Esophagus muscularis mucosa (tissue), 4 donors: ENCODE data around the gene RAB25. TPM values are rescaled to one million over a fixed set of nuclear protein-coding genes. Genes with fewer than 3 reads are reported as not detected.

Experiments used
- DNase-seq: peaks from one replicate; pipeline ENCODE4 v3.0.0-alpha.2; 2017; ENCODE audit errors: extremely low spot score
- H3K27ac ChIP-seq, 4 donors: fragments of 200-600 bp; sonication (generic); replicated peaks in 1 of 4; 1 replicate in 3 of 4; 2 replicates in 1 of 4; pipeline ENCODE4 v1.5.1; 2016 to 2019; ENCODE audit warnings: mild to moderate bottlenecking in 1 of 4
- H3K27me3 ChIP-seq, 4 donors: fragments of 200-600 bp; sonication (generic); one replicate each; pipeline versions ENCODE4 v1.5.1 to v1.6.0; 2016 to 2019
- H3K36me3 ChIP-seq, 4 donors: fragments of 200-600 bp; sonication (generic); one replicate each; pipeline ENCODE4 v1.5.1; 2016 to 2019
- H3K4me1 ChIP-seq, 4 donors: fragments of 200-600 bp; sonication (generic); one replicate each; pipeline ENCODE4 v1.5.1; 2016 to 2019
- H3K4me3 ChIP-seq, 4 donors: fragments of 200-600 bp; sonication (generic); 1 replicate in 2 of 4; 2 replicates in 2 of 4; pipeline ENCODE4 v1.5.1; 2016 to 2019; ENCODE audit warnings: mild to moderate bottlenecking in 4 of 4, moderate library complexity in 1 of 4
- H3K9me3 ChIP-seq, 4 donors: fragments of 200-600 bp; sonication (generic); 1 replicate in 3 of 4; 2 replicates in 1 of 4; pipeline ENCODE4 v1.5.1; 2016 to 2019
- CTCF ChIP-seq, 3 experiments: fragments of 200-600 bp in 2 of 3; fragments of 450-650 bp in 1 of 3; sonication (generic) in 2 of 3; IDR thresholded peaks; one replicate each; pipeline ENCODE4 v1.5.1; 2017 to 2019; ENCODE audit warnings: antibody characterized with exemption in 3 of 3, mild to moderate bottlenecking in 2 of 3, moderate library complexity in 1 of 3
- EP300 ChIP-seq: sonication (generic); formaldehyde crosslinking; IDR thresholded peaks from one replicate; pipeline ENCODE4 v1.6.1; 2017; ENCODE audit warnings: antibody characterized with exemption
- POLR2A ChIP-seq: fragments of 450-650 bp; IDR thresholded peaks from one replicate; pipeline ENCODE4 v1.6.1; 2017; ENCODE audit warnings: antibody characterized with exemption, moderate library complexity, mild to moderate bottlenecking, low read depth
- POLR2AphosphoS5 ChIP-seq, 2 donors: sonication (generic); formaldehyde crosslinking; IDR thresholded peaks; one replicate each; pipeline ENCODE4 v1.6.1; 2017; ENCODE audit warnings: antibody characterized with exemption in 2 of 2
- WGBS: methylation state at CpG from one replicate; pipeline ENCODE4 v1.1.5; 2018; 5-methylcytosine and 5-hydroxymethylcytosine counted together
- intact Hi-C: fragments of 100-400 bp; cut with DNase I; formaldehyde crosslinking; loops from one replicate; pipeline ENCODE4 v1.15.1; 2023
- total RNA-seq, 4 donors: library from RNA; depleted of rRNA; stranded (reverse); fragments of >200 nt; gene quantifications; one replicate each; pipeline versions ENCODE4 v1.1.0 to v1.2.1, GENCODE V29; 2016

Gene RAB25
- total RNA-seq, 4 donors from 2014 or later = not detected

- Histone ChIP-seq H3K4me1 (peaks cover 13 to 23% (median 16%) of the 10 kb centered on the region in 4 donors), H3K4me3 (no peak overlapping the region), H3K36me3 (no peaks in the 10 kb centered on the region), H3K9me3 (no peaks in the 10 kb centered on the region), H3K27me3 (no peaks in the 10 kb centered on the region), H3K27ac (peak overlapping the region in 1 of 4 donors; percentile 26)
- DNase-seq = no peak
- 72% methylated on average over 4 of the region's 6 CpGs for WGBS
- no peak for TF ChIP-seq POLR2A
- no peak for TF ChIP-seq POLR2AphosphoS5 (IDR thresholded peaks at IDR 0.05)
- no peak for TF ChIP-seq CTCF (IDR thresholded peaks at IDR 0.05)
- TF ChIP-seq EP300 = no peak
- intact Hi-C loops = loop anchor here (2.0 kb wide), 1 partner anchor 135 kb away; no protein-coding TSS in a partner anchor
These were observed 28.7 kb downstream of the RAB25 start for GRCh38 chr1:156089704-156090103.

GRCh38 chr1:156090138-156090839 lies 29.3 kb downstream of the RAB25 start:
- no peak for DNase-seq
- H3K9me3 ChIP-seq = no peaks in the 10 kb centered on the region
- H3K27me3 ChIP-seq = no peaks in the 10 kb centered on the region
- H3K27ac ChIP-seq = no peak overlapping the region
- TF ChIP-seq POLR2A = no peak
- TF ChIP-seq CTCF (IDR thresholded peaks at IDR 0.05) = no peak
- no peak for TF ChIP-seq POLR2AphosphoS5 (IDR thresholded peaks at IDR 0.05)
- TF ChIP-seq EP300 = no peak
- no peak overlapping the region for H3K4me3 ChIP-seq
- intact Hi-C loops = loop anchor here (2.0 kb wide), 1 partner anchor 135 kb away; no protein-coding TSS in a partner anchor
- H3K4me1 ChIP-seq = peaks cover 13 to 23% (median 16%) of the 10 kb centered on the region in 4 donors
- WGBS = 33% methylated on average over 5 of the region's 5 CpGs
- H3K36me3 ChIP-seq = no peaks in the 10 kb centered on the region

- intact Hi-C loops = loop anchor here (2.0 kb wide), 1 partner anchor 134 kb away; no protein-coding TSS in a partner anchor
- TF ChIP-seq POLR2AphosphoS5 (IDR thresholded peaks at IDR 0.05) (peak in 1 of 2 donors; percentile 48), EP300 (no peak), CTCF (IDR thresholded peaks at IDR 0.05) (peak; percentile 79 to 84 (median 82)), POLR2A (no peak)
These were observed 29.9 kb downstream of the RAB25 start for GRCh38 chr1:156090840-156091188.

GRCh38 chr1:156091610-156092009 lies 30.6 kb downstream of the RAB25 start:
- no peaks in the 10 kb centered on the region for H3K36me3 ChIP-seq
- WGBS = 100% methylated on average over 1 of the region's 2 CpGs
- H3K27me3 ChIP-seq = no peaks in the 10 kb centered on the region
- no peak overlapping the region for H3K27ac ChIP-seq
- intact Hi-C loops = loop anchor here (2.0 kb wide), 1 partner anchor 133 kb away; no protein-coding TSS in a partner anchor
- DNase-seq = no peak
- no peaks in the 10 kb centered on the region for H3K9me3 ChIP-seq
- H3K4me3 ChIP-seq = no peak overlapping the region
- TF ChIP-seq CTCF (IDR thresholded peaks at IDR 0.05) (no peak), EP300 (no peak), POLR2A (no peak), POLR2AphosphoS5 (IDR thresholded peaks at IDR 0.05) (no peak)
- H3K4me1 ChIP-seq = peaks cover 14 to 25% (median 20%) of the 10 kb centered on the region in 4 donors

More at GRCh38 chr1:156090840-156091188, 29.9 kb downstream of the RAB25 start:
- no peaks in the 10 kb centered on the region for H3K27me3 ChIP-seq
- no peak overlapping the region for H3K4me3 ChIP-seq
- H3K36me3 ChIP-seq = no peaks in the 10 kb centered on the region
- no peak overlapping the region for H3K27ac ChIP-seq
- 0% methylated on average over 4 of the region's 14 CpGs for WGBS
- H3K4me1 ChIP-seq = peaks cover 15 to 23% (median 19%) of the 10 kb centered on the region in 4 donors
- no peaks in the 10 kb centered on the region for H3K9me3 ChIP-seq
- peak; percentile 96 for DNase-seq
